IMR-90 (cell line): ENCODE results near the gene ZNF786. TPM values are rescaled to one million over a fixed set of nuclear protein-coding genes. Genes with fewer than 3 reads are reported as not detected.

Experiments used
- ATAC-seq: fragments of 200-7000 bp; cut with Tn5 transposase; 2 replicates; pipeline ENCODE4 v1.9.1; 2020; ENCODE audit warnings: low read depth, mild to moderate bottlenecking, moderate library complexity
- BruUV-seq: library from RNA; stranded (reverse); fragments of 400-500 nt; replicated peaks from 2 replicates; lab custom pipeline; 2021; lab: Mats Ljungman, UMichigan
- CTCF ChIA-PET: fragments of 300-600 bp; formaldehyde crosslinking; extraction: SDS; loops from one replicate; lab custom pipeline; 2021; ENCODE audit warnings: antibody characterized with exemption; lab: Yijun Ruan, JAX
- POLR2A ChIA-PET: fragments of 300-600 bp; sonication (Branson Sonifier 250); formaldehyde crosslinking; loops from one replicate; lab custom pipeline; 2022; ENCODE audit warnings: antibody characterized with exemption; ENCODE audit not compliant: unreplicated experiment; lab: Charles Lee
- DNase-seq: peaks from one replicate; pipeline ENCODE4 v3.0.0; 2013
- H2AFZ ChIP-seq: replicated peaks from 2 replicates; pipeline ENCODE3; 2013; ENCODE audit warnings: low read length, mild to moderate bottlenecking; ENCODE audit not compliant: poor library complexity
- H2AK5ac ChIP-seq: 2 replicates; pipeline ENCODE4 v1.6.1; 2013; ENCODE audit warnings: low read depth, low read length, inconsistent platforms
- H2AK9ac ChIP-seq: replicated peaks from 2 replicates; pipeline ENCODE3; 2013; ENCODE audit warnings: mild to moderate bottlenecking, low read depth, low read length, moderate library complexity; ENCODE audit not compliant: poor library complexity
- H2BK120ac ChIP-seq: 2 replicates; pipeline ENCODE4 v1.6.1; 2013; ENCODE audit warnings: low read depth, low read length, inconsistent platforms
- H2BK15ac ChIP-seq: 3 replicates; pipeline ENCODE4 v1.6.1; 2013; ENCODE audit warnings: low read depth, low read length, inconsistent platforms
- H2BK20ac ChIP-seq: 2 replicates; pipeline ENCODE4 v1.6.1; 2013; ENCODE audit warnings: low read depth, mild to moderate bottlenecking, inconsistent platforms, low read length, moderate library complexity
- H2BK5ac ChIP-seq: 2 replicates; pipeline ENCODE4 v1.6.1; 2013; ENCODE audit warnings: mild to moderate bottlenecking, low read depth, low read length, inconsistent platforms; ENCODE audit not compliant: poor library complexity, severe bottlenecking
- H3K14ac ChIP-seq: replicated peaks from 2 replicates; pipeline ENCODE4 v1.6.1; 2013; ENCODE audit warnings: low read depth, low read length, inconsistent platforms
- H3K18ac ChIP-seq: 2 replicates; pipeline ENCODE4 v1.6.1; 2013; ENCODE audit warnings: low read depth, low read length, control low read depth
- H3K23ac ChIP-seq: 2 replicates; pipeline ENCODE4 v1.6.1; 2013; ENCODE audit warnings: low read depth, low read length, inconsistent platforms
- H3K27ac ChIP-seq: 2 replicates; pipeline ENCODE4 v1.5.1; 2013; ENCODE audit warnings: mild to moderate bottlenecking, control low read depth, low read length; ENCODE audit not compliant: insufficient read depth
- H3K27me3 ChIP-seq: 2 replicates; pipeline ENCODE4 v1.6.1; 2013; ENCODE audit warnings: low read length; ENCODE audit not compliant: control insufficient read depth, insufficient read depth
- H3K36me3 ChIP-seq: 2 replicates; pipeline ENCODE4 v1.6.1; 2013; ENCODE audit warnings: low read length, mixed read lengths; ENCODE audit not compliant: control insufficient read depth, insufficient read depth
- H3K4ac ChIP-seq: 2 replicates; pipeline ENCODE4 v1.6.1; 2013; ENCODE audit warnings: low read depth, low read length, inconsistent platforms
- H3K4me1 ChIP-seq: 2 replicates; pipeline ENCODE4 v1.6.1; 2013; ENCODE audit warnings: low read length, mixed read lengths; ENCODE audit not compliant: control insufficient read depth, insufficient read depth
- H3K4me2 ChIP-seq: 2 replicates; pipeline ENCODE4 v1.6.1; 2013; ENCODE audit warnings: low read depth, mild to moderate bottlenecking, control low read depth, low read length, moderate library complexity
- H3K4me3 ChIP-seq: 2 replicates; pipeline ENCODE4 v1.5.1; 2013; ENCODE audit warnings: low read depth, mild to moderate bottlenecking, control low read depth, low read length, moderate library complexity; ENCODE audit not compliant: insufficient read depth
- H3K56ac ChIP-seq: 2 replicates; pipeline ENCODE4 v1.6.1; 2013; ENCODE audit warnings: low read length, inconsistent platforms; ENCODE audit not compliant: insufficient read depth; ENCODE audit errors: extremely low read depth
- H3K79me1 ChIP-seq, 2 experiments: 2 replicates each; pipeline ENCODE4 v1.6.1; 2013; ENCODE audit warnings: low read length in 2 of 2, inconsistent platforms in 1 of 2, low read depth in 1 of 2
- H3K9ac ChIP-seq: 2 replicates; pipeline ENCODE4 v1.6.1; 2013; ENCODE audit warnings: low read depth, low read length, control low read depth
- H3K9me1 ChIP-seq: 2 replicates; pipeline ENCODE4 v1.6.1; 2013; ENCODE audit warnings: low read length, inconsistent platforms; ENCODE audit not compliant: insufficient read depth
- H3K9me3 ChIP-seq: 2 replicates; pipeline ENCODE4 v1.6.1; 2013; ENCODE audit warnings: low read length; ENCODE audit not compliant: control insufficient read depth, insufficient read depth
- H4K20me1 ChIP-seq: 2 replicates; pipeline ENCODE4 v1.6.1; 2013; ENCODE audit warnings: low read length, inconsistent platforms; ENCODE audit not compliant: insufficient read depth
- H4K5ac ChIP-seq: 2 replicates; pipeline ENCODE4 v1.6.1; 2013; ENCODE audit warnings: mild to moderate bottlenecking, low read depth, low read length, control low read depth
- H4K8ac ChIP-seq, 2 experiments: 2 replicates each; pipeline ENCODE4 v1.6.1; 2013; ENCODE audit warnings: low read depth in 2 of 2, low read length in 2 of 2, control low read depth in 1 of 2, inconsistent platforms in 1 of 2
- H4K91ac ChIP-seq: 2 replicates; pipeline ENCODE4 v1.6.1; 2013; ENCODE audit warnings: low read depth, low read length, inconsistent platforms; ENCODE audit not compliant: insufficient read depth
- CEBPB ChIP-seq: IDR thresholded peaks from 2 replicates; pipeline ENCODE4 v1.6.1; 2012; ENCODE audit warnings: low read depth, low read length, improper control_type of control experiment
- CHD1 ChIP-seq: IDR thresholded peaks from 2 replicates; pipeline ENCODE4 v1.6.1; 2012; ENCODE audit warnings: low read depth, low read length, improper control_type of control experiment
- FOS ChIP-seq: fragments of 150-350 bp; IDR thresholded peaks from 2 replicates; pipeline ENCODE4 v1.6.1; 2016; ENCODE audit warnings: low read depth, low read length
- MAZ ChIP-seq: IDR thresholded peaks from 2 replicates; pipeline ENCODE4 v1.6.1; 2012; ENCODE audit warnings: low read depth, mild to moderate bottlenecking, low read length, improper control_type of control experiment, moderate library complexity, borderline replicate concordance
- MXI1 ChIP-seq: IDR thresholded peaks from 2 replicates; pipeline ENCODE4 v1.6.1; 2012; ENCODE audit warnings: low read depth, mild to moderate bottlenecking, low read length, moderate library complexity, borderline replicate concordance
- NFE2L2 ChIP-seq: fragments of 150-350 bp; IDR thresholded peaks from 2 replicates; pipeline ENCODE4 v1.6.1; 2016; ENCODE audit warnings: low read depth, mild to moderate bottlenecking, low read length
- POLR2A ChIP-seq: IDR thresholded peaks from 2 replicates; pipeline ENCODE4 v1.6.1; 2012; ENCODE audit warnings: mild to moderate bottlenecking, low read depth, low read length
- RAD21 ChIP-seq: IDR thresholded peaks from 2 replicates; pipeline ENCODE4 v1.6.1; 2012; ENCODE audit warnings: low read length, improper control_type of control experiment
- RCOR1 ChIP-seq: IDR thresholded peaks from 2 replicates; pipeline ENCODE4 v1.6.1; 2012; ENCODE audit warnings: mild to moderate bottlenecking, low read length, improper control_type of control experiment; ENCODE audit not compliant: insufficient replicate concordance
- RFX5 ChIP-seq: IDR thresholded peaks from 2 replicates; pipeline ENCODE4 v1.8.0; 2012; ENCODE audit warnings: low read depth, mild to moderate bottlenecking, low read length, moderate library complexity
- SMC3 ChIP-seq: fragments of 150-350 bp; IDR thresholded peaks from 2 replicates; pipeline ENCODE4 v1.6.1; 2016; ENCODE audit warnings: low read depth, mild to moderate bottlenecking, antibody characterized with exemption, low read length, moderate library complexity
- WGBS, 2 experiments: methylation state at CpG; one replicate each; pipeline versions ENCODE4 v1.1.5 to v1.1.7; 2013; ENCODE audit warnings: missing lambda C conversion rate in 2 of 2; ENCODE audit not compliant: insufficient read length in 1 of 2; ENCODE audit errors: extremely low coverage in 2 of 2; 5-methylcytosine and 5-hydroxymethylcytosine counted together
- dilution Hi-C: fragments of 300-500 bp; cut with HindIII; formaldehyde crosslinking; loops from one replicate; pipeline ENCODE4 v1.14.3; 2018; ENCODE audit warnings: low sequenced_read_pairs; ENCODE audit not compliant: unreplicated experiment
- in situ Hi-C: fragments of 300-500 bp; cut with MboI; formaldehyde crosslinking; loops from 3 replicates; pipeline ENCODE4 v1.14.3; 2019; ENCODE audit warnings: low sequenced_read_pairs, inconsistent platforms, mixed read lengths
- intact Hi-C: fragments of 100-400 bp; cut with micrococcal nuclease; formaldehyde crosslinking; loops from 2 replicates; pipeline ENCODE4 v1.10.0; 2022
- polyA plus RNA-seq, 3 experiments: library from polyadenylated mRNA; depleted of rRNA; stranded (reverse); fragments of >200 nt; gene quantifications; 2 replicates each; pipeline ENCODE4 v1.2.3, GENCODE V29; 2012; ENCODE audit warnings: low replicate concordance in 1 of 3
- total RNA-seq: library from RNA; depleted of rRNA; stranded (reverse); fragments of >200 nt; gene quantifications from 2 replicates; pipeline ENCODE4 v1.2.3, GENCODE V29; 2012
- TF ChIP-seq, protein P1 (sequence below): fragments of 150-350 bp; IDR thresholded peaks from 2 replicates; pipeline ENCODE4 v1.6.1; 2016; ENCODE audit warnings: low read depth, mild to moderate bottlenecking, low read length, moderate library complexity, borderline replicate concordance
- TF ChIP-seq, protein P2 (sequence below): conservative IDR thresholded peaks from 2 replicates; pipeline ENCODE4 v1.5.1; 2012; ENCODE audit warnings: mild to moderate bottlenecking, low read depth, low read length, improper control_type of control experiment

ZNF786 gene
- total and polyA plus RNA-seq, 2 of the 4 experiments (the other 2 are of a cell fraction), result 2.8 to 7.3 TPM

DNA sequence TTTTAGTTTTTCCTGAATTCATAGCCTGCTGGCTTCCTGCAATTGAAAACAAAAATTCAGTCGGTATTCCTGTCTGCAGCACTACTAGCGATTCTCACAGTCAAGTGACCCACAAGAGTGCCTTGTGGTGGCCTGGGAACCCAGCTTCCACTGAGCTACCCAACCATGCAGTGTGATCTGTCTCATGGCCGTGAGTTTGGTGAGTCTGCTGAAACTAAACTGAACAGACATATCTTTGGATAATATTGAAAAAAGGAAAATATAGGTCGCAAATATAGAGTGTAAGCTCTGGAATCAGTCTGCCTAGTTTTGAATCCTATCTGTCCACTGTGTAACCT is 18.1 kb downstream of the ZNF786 start:
- Histone ChIP-seq H2AK5ac (no peak overlapping the region), H2AK9ac (no peak overlapping the region), H3K4me3 (no peak overlapping the region), H3K14ac (no peak overlapping the region), H2BK120ac (no peak overlapping the region), H4K8ac (no peak overlapping the region), H3K18ac (no peak overlapping the region), H4K5ac (no peak overlapping the region), H3K9me3 (no peaks in the 10 kb centered on the region), H3K27ac (no peak overlapping the region), H3K56ac (no peak overlapping the region), H4K91ac (no peak overlapping the region), H3K27me3 (no peaks in the 10 kb centered on the region), H3K4ac (no peak overlapping the region), H3K9ac (no peak overlapping the region), H3K36me3 (peaks cover 25% of the 10 kb centered on the region), H3K9me1 (no peaks in the 10 kb centered on the region), H2BK20ac (no peak overlapping the region), H2AFZ (no peak overlapping the region), H4K20me1 (no peaks in the 10 kb centered on the region; the same call in 1 of the 2 replicates), H3K4me2 (no peak overlapping the region), H3K4me1 (no peaks in the 10 kb centered on the region), H2BK15ac (no peak overlapping the region), H3K79me1 (peaks cover 3% of the 10 kb centered on the region in 2 experiments; a peak in 2 of 4 replicates), H2BK5ac (no peak overlapping the region), H3K23ac (no peak overlapping the region)
- ATAC-seq (no peak), DNase-seq (no peak)
- dilution Hi-C loops (no loop called here), in situ Hi-C loops (no loop called here), intact Hi-C loops (no loop called here)
- TF ChIP-seq CHD1, result no peak
- no peak for TF ChIP-seq RCOR1
- no peak for TF ChIP-seq MAZ
- no peak for TF ChIP-seq MXI1
- no peak for TF ChIP-seq FOS
- no peak for TF ChIP-seq SMC3
- no peak for TF ChIP-seq RAD21
- TF ChIP-seq RFX5, result no peak
- TF ChIP-seq NFE2L2, result no peak
- TF ChIP-seq, protein P1, sequence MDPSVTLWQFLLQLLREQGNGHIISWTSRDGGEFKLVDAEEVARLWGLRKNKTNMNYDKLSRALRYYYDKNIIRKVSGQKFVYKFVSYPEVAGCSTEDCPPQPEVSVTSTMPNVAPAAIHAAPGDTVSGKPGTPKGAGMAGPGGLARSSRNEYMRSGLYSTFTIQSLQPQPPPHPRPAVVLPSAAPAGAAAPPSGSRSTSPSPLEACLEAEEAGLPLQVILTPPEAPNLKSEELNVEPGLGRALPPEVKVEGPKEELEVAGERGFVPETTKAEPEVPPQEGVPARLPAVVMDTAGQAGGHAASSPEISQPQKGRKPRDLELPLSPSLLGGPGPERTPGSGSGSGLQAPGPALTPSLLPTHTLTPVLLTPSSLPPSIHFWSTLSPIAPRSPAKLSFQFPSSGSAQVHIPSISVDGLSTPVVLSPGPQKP, result no peak
- TF ChIP-seq, protein P2, sequence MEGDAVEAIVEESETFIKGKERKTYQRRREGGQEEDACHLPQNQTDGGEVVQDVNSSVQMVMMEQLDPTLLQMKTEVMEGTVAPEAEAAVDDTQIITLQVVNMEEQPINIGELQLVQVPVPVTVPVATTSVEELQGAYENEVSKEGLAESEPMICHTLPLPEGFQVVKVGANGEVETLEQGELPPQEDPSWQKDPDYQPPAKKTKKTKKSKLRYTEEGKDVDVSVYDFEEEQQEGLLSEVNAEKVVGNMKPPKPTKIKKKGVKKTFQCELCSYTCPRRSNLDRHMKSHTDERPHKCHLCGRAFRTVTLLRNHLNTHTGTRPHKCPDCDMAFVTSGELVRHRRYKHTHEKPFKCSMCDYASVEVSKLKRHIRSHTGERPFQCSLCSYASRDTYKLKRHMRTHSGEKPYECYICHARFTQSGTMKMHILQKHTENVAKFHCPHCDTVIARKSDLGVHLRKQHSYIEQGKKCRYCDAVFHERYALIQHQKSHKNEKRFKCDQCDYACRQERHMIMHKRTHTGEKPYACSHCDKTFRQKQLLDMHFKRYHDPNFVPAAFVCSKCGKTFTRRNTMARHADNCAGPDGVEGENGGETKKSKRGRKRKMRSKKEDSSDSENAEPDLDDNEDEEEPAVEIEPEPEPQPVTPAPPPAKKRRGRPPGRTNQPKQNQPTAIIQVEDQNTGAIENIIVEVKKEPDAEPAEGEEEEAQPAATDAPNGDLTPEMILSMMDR, result no peak
- TF ChIP-seq CEBPB, result no peak
- no peak for TF ChIP-seq POLR2A
- no TSS peak for BruUV-seq
- ChIA-PET POLR2A (no interaction called here), CTCF (no interaction called here)
- no CpG with 5 or more reads among the region's 4 CpGs for WGBS, 2 experiments
